CD4-positive, alpha-beta T cell treated with Interleukin-15 for 1 hour (primary cell): Measurements from ENCODE around the gene EPHB1.
"Not testable (repeated sequence)": the region's sequence is repeated elsewhere in the genome, so short reads cannot be mapped to it uniquely, and the experiment has no call there.

Experiments
- DNase-seq: peaks from one replicate; pipeline ENCODE4 v3.0.0-alpha.2; 2020

The EPHB1 gene

DNA sequence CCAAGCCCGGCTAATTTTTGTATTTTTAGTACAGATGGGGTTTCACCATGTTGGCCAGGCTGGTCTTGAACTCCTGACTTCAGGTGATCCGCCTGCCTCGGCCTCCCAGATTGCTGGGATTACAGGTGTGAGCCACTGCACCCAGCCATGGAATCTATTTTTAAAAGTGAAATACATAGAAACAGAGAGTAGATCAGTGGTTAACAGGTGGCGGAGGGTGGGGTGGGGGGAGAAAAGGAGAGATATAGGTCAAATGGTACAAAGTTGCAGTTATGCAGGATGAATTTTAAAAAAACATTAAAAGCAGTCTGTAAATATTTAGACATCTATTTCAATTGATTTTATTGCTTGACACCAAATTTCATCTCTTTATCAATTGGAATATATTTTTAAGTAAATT, 6.8 kb upstream of the EPHB1 start:
- not testable (repeated sequence) for DNase-seq

GRCh38 chr3:134790065-134790464, 5.0 kb upstream of the EPHB1 start:
- DNase-seq: no peak

- DNase-seq: no peak
Measured at GRCh38 chr3:134791992-134792391, 3.1 kb upstream of the EPHB1 start.

GRCh38 chr3:134792700-134793099, 2.4 kb upstream of the EPHB1 start:
- no peak for DNase-seq

DNA sequence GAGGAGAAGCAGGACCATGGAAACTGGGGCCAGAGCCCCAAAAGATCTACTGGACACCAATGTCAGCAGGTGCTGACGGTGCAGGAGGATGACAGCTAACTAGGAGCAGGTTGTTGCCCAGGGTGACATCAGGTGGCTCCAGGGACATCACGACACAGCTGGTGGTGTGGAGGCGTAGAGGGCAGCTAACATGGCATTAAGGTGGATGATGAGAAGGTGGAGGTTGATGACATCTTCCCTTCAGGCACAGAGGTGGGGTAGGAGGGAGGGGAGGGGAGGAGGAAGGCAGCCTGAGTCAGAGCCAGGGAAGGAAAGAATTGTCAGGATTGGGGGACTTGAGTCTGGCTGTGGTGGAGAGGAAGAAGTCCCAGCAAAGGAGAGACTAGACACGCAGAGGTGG, 1.5 kb upstream of the EPHB1 start:
- DNase-seq: no peak

DNA sequence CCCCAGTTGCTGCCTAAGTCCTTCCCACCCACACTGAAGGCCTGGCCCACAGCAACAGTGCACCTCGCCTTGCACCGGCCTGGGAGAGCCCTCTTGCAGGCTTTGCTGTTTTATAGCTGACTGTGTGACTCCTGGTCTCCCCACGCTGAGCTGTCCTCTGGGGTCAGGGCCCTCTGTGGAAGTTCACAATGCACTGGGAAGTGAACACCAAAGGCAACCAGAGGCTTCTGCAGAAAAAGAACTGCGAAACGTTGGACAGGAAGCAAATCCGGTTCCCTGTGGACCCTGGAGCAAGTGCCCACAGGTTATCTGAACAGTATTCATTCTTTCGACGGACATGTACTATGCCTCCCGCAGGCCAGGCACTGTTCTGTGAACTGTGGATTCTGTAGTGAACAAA, 737 bp upstream of the EPHB1 start:
- DNase-seq: no peak

DNA sequence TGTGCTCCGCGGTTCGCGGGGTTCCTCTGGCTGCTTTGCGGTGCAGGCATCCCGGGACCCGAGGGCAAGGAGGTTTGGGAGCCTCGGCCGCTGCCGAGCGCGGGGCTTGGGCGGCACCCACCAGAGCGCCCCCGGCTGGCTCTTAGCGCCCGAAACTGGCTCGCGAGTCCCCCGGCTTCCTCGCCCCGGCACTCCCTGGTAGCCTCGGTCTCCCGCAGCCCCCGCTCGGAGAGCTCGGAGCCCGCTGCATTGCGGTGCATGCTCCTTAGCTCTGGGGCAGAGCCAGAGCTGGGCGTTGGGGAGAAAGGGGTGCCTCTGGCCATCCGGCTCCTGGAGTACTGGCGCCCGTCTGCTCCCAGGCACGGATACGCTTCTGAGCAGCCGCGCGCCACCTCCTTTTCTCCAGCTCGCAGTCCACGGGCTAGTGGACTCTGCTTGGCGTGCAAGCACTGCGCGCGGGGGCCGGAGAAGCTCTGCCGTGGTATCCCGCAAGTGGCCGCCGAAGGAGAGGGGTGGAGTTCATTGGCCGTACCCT, 753 bp downstream of the EPHB1 start:
- DNase-seq: no peak

DNA sequence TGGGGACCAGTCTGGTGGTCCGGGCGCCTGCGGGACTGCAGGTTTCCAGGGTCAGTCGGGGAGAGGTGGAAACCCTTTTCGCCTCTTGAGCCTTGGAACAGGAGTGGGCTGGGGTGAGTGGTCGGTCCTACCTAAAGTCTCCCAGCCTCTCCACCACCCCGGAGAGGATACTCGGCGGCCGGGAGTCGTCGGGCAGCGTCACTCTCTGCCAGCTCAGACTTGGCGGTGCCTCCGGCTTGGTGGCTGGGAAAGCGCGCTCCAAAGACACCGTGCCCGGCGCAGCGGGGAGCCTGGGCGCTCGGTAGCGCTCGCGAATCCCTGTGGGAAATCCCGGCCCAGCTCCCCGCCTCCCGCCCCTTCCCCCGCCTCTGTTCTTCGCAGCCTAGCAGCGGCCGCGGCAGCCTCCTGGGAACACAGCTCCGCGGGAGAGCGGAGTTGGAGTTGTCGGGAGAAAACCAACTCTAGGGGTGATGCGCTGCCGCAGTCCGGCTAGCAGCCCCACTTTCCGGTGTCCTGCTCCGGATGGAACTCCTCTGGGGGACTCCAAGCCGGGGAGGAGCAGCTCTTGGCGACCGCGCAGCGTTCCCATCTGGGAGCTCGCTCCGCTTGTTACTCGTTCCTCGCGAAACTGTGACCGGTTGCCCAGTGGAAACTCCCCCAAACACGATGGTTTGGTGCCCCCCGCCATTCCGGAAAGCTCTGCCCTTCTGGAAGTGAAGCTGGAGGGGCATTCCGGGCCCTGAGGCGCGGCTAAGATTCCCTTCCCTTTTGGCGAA, 1.4 kb downstream of the EPHB1 start:
- no peak for DNase-seq

GRCh38 chr3:134797057-134797740, 2.1 kb downstream of the EPHB1 start:
- DNase-seq: no peak

DNA sequence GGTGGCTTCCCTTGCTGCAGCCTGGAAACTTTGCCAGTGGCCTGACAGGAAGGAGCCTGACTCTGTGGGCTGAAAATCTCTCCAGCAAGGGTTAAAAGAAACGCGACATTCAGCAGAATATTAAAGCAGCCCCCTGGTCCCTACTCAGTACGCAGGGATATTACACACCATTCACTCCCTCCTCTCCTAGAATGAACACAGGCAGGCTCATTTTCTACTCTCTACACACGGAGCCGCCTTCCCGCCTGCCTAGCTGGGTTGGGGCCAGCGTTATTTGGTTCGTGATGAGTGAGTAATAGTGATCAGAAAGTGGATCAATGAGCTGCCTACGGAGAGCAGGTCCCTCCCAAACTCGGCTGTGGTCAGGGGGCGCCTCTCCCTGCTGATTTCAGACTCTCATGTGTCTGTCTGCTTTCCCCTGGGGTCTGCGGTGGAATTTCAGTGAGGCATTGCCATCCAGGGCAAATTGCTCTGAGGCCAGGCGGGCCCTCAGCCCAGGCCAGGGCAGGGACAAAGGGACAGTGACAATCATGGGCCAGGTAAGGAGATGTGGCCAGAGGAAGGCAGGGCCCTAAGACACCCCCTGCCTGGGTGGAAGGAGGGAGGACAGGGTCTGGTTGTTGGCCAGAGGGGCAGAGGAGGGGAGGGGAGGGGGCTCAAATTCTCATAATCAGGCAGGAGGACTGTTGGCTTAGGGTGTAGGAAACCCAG, 2.8 kb downstream of the EPHB1 start:
- DNase-seq: no peak

- DNase-seq: no peak
Measured at GRCh38 chr3:134798681-134799311, 3.7 kb downstream of the EPHB1 start.

- no peak for DNase-seq
Measured at GRCh38 chr3:134799393-134799792, 4.3 kb downstream of the EPHB1 start.

DNA sequence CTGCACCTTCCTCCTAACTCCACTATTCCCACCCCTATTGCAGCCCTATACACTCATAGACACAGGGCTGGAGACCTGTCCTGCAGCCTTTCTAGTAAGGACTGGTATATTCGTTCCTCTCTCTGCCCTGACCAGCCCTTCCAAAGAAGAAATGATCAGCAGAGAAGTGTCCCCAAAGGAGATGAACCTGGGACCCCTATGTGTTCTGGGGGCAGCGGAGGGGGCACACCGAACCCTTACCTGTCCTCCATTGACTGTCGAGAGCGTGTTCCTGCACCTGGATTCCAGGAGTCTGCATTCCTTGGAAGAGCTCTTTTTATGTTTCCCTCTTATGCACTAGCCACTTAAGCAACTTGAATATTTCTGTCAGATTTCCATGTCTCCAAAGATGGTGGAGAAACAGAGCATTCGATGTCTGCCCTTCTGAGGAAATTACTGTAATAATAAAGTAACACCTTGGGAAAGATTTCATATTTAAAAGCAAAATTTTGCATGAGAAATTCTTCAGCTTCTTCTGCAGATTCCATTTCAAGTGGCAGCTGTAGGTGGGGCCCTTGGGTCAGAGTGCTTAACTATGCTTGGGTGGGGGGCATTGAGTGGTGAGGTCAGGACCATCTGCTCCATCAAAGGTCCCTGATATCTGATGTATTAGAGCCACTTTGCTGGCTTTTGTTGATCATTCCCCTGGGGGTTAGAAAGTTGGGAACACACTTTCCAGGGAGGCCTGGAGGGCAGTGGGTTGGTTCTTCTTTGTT, 6.3 kb downstream of the EPHB1 start:
- DNase-seq: no peak

- DNase-seq: no peak
Measured at GRCh38 chr3:134802428-134803050, 7.5 kb downstream of the EPHB1 start.

DNA sequence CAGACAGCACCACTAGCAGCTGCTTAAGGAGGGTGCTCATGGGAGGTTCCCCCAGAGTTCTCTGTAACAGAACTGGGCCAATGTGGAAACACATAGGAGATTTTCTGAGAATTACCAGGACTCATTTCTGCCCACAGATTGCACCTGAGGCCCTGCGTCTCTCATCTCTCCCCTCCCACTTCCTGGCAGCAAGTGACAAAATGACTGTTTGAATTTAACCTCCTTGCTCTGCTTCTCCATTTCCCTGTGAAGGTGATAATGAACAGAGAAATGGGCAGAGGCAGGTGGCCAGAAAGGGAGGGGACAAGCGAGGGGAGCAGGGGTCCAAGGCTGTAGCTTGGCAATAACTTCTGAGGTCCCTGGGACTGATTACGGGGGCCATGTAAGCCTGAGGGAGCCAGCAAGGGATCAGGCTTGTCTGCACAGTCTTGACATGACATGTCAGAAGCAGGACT, 8.0 kb downstream of the EPHB1 start:
- no peak for DNase-seq

DNA sequence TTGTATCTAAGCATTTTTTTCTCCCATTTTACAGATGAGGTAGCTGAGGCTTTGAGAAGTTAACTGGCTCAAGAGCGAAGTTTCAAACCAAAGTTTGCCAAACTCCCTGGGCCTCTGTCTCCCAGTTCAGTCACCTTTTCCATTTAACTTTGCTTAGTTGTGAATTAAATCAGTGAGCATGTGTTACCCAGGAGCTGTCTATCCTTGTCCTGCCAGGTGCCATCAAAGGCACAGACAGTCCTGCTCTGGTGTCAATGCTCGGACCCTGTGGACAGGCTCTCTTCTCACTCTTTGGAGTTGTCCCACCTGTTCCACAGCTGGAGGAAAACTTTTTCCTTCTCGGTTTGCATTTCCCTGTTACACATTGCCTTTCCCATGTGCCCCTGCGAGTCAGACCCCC, 8.6 kb downstream of the EPHB1 start:
- DNase-seq: no peak

GRCh38 chr3:134804508-134805480, 9.7 kb downstream of the EPHB1 start:
- no peak for DNase-seq

DNA sequence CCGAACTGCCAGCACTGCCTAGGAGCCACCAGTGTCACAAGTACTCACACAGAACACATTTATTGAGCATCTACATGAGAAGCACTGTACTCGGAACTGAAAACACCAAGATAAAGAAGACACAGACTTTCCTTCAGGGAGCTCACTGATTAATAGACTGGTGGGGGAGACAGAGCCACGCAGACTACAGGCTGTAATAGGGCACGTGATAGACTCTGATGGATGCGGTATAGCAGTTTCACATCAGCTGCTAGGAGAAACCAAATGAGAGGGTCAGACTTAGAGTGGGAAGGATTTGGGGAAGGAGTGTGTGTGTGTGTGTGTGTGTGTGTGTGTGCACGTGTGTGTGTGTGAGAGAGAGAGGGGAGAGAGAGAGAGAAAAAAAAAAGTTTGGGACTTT, 12.1 kb downstream of the EPHB1 start:
- DNase-seq: no peak

DNA sequence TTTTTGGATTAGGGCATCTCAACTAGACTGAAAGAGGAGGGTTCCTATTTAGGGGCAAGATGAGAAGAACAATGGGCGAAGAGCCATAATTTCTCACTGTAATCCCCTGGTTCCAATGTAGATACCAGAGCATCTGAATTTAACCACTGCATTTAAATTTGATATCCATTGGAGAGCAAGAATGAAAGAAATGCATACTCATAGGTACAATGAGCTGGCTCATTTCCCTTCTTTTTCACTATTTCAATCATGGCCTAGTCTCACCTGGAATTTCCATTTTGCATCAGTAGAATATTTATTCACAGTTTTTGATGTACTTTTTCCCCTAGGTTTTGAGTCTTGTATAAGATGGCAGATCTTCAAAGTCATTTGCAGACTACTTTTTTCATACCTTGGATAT, 13.8 kb downstream of the EPHB1 start:
- DNase-seq: no peak

DNA sequence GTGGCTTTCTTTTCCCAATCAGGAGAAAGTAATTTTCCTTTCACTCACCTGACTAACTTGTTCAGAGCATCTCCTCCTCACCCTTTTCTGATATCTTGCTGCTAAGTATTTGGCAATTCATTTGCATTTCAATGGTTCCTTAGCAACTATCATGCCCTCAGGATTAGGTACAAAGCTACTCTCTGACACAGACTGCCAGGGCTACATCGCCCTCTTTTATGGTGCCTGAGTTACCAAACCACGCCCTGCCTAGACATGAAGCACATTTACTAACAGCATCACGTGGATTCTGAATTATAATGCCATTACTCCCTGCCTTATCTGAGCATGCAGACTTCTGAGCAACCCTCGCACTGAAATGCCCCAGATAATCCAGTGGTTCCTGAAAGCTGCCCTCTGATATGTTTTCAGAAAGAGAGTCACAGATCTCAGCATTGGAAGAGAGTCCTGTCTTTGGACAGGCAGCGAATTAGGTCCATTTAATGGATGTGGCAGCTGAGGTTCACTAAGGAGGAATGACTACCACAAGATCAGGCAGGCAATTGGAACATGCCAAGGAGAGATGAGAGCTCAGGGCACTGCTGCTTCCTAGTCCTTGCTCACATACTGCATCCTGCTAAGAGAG, 14.5 kb downstream of the EPHB1 start:
- DNase-seq: no peak
